Activated CD8-positive, alpha-beta memory T cell treated with anti-CD3 and anti-CD28 coated beads for 36 hours (primary cell): ENCODE data around the gene MACC1. TPM values are rescaled to one million over a fixed set of nuclear protein-coding genes. Genes with fewer than 3 reads are reported as not detected.
"Not testable (repeated sequence)": the region's sequence is repeated elsewhere in the genome, so short reads cannot be mapped to it uniquely, and the experiment has no call there.

Experiments used
- CTCF ChIA-PET: fragments of 350-600 bp; sonication (Branson Sonifier 250); formaldehyde crosslinking; loops from one replicate; lab custom pipeline; 2021; ENCODE audit warnings: antibody characterized with exemption; lab: Charles Lee
- POLR2A ChIA-PET: fragments of 350-600 bp; sonication (Branson Sonifier 250); formaldehyde crosslinking; loops from one replicate; lab custom pipeline; 2021; ENCODE audit warnings: antibody characterized with exemption; lab: Charles Lee
- total RNA-seq, 2 experiments: library from RNA; stranded (reverse); gene quantifications; one replicate each; pipeline ENCODE4 v1.2.3, GENCODE V29; 2021

MACC1 gene
- total RNA-seq, 2 experiments from 2014 or later = 0.70 to 0.80 TPM

- CTCF ChIA-PET = interaction anchor here (1.0 kb wide), 1 partner anchor 460 kb away, joined by 3 read pairs; no protein-coding TSS in a partner anchor
- POLR2A ChIA-PET = no interaction called here
These were observed 3.8 kb downstream of the MACC1 start for GRCh38 chr7:20213378-20213777.

GRCh38 chr7:20211376-20211775 lies 5.8 kb downstream of the MACC1 start:
- CTCF ChIA-PET = no interaction called here
- POLR2A ChIA-PET = no interaction called here

GRCh38 chr7:20208651-20209307 lies 8.4 kb downstream of the MACC1 start:
- ChIA-PET CTCF (no interaction called here), POLR2A (no interaction called here)

- POLR2A ChIA-PET, CTCF ChIA-PET: not testable (repeated sequence)
These were observed 9.4 kb downstream of the MACC1 start for GRCh38 chr7:20207811-20208210.

- CTCF ChIA-PET = no interaction called here
- POLR2A ChIA-PET = no interaction called here
These were observed 10.9 kb downstream of the MACC1 start for GRCh38 chr7:20206104-20206896.

- CTCF ChIA-PET = no interaction called here
- POLR2A ChIA-PET = no interaction called here
These were observed 13.9 kb downstream of the MACC1 start for GRCh38 chr7:20203316-20203715.

- ChIA-PET CTCF (no interaction called here), POLR2A (no interaction called here)
These were observed 15.8 kb downstream of the MACC1 start for GRCh38 chr7:20201380-20201779.

GRCh38 chr7:20200971-20201370 lies 16.2 kb downstream of the MACC1 start:
- ChIA-PET POLR2A (no interaction called here), CTCF (no interaction called here)

- ChIA-PET CTCF (no interaction called here), POLR2A (no interaction called here)
These were observed 16.8 kb downstream of the MACC1 start for GRCh38 chr7:20200361-20200760.

GRCh38 chr7:20199015-20199737 lies 18.0 kb downstream of the MACC1 start:
- POLR2A ChIA-PET = no interaction called here
- CTCF ChIA-PET = no interaction called here

- ChIA-PET CTCF (no interaction called here), POLR2A (no interaction called here)
These were observed 18.9 kb downstream of the MACC1 start for GRCh38 chr7:20198260-20198659.

GRCh38 chr7:20197837-20198236 lies 19.3 kb downstream of the MACC1 start:
- POLR2A ChIA-PET = no interaction called here
- CTCF ChIA-PET = no interaction called here

- POLR2A ChIA-PET = no interaction called here
- CTCF ChIA-PET = no interaction called here
These were observed 19.9 kb downstream of the MACC1 start for GRCh38 chr7:20197125-20197748.

GRCh38 chr7:20194343-20194995 lies 22.7 kb downstream of the MACC1 start:
- ChIA-PET CTCF (interaction anchor here (0.7 kb wide), 1 partner anchor 10 kb away, joined by 3 read pairs; no protein-coding TSS in a partner anchor), POLR2A (no interaction called here)

GRCh38 chr7:20193873-20194272 lies 23.3 kb downstream of the MACC1 start:
- CTCF ChIA-PET = no interaction called here
- POLR2A ChIA-PET = no interaction called here

- POLR2A ChIA-PET = no interaction called here
- CTCF ChIA-PET = no interaction called here
These were observed 23.9 kb downstream of the MACC1 start for GRCh38 chr7:20193242-20193777.

GRCh38 chr7:20191391-20191869 lies 25.8 kb downstream of the MACC1 start:
- POLR2A ChIA-PET = no interaction called here
- CTCF ChIA-PET = no interaction called here

- ChIA-PET CTCF (no interaction called here), POLR2A (no interaction called here)
These were observed 26.4 kb downstream of the MACC1 start for GRCh38 chr7:20190560-20191390.
